Mesendoderm (in vitro differentiated cells): ENCODE data around the gene SLCO4A1.

Source experiments
- DNase-seq: peaks from one replicate; pipeline ENCODE4 v3.0.0; 2013
- H2AK5ac ChIP-seq: 2 replicates; pipeline ENCODE4 v1.6.1; 2013; ENCODE audit warnings: low read length, inconsistent platforms
- H2BK120ac ChIP-seq: 2 replicates; pipeline ENCODE4 v1.6.1; 2013; ENCODE audit warnings: low read depth, mild to moderate bottlenecking, low read length, moderate library complexity, mixed read lengths
- H2BK15ac ChIP-seq: replicated peaks from 2 replicates; pipeline ENCODE4 v1.6.1; 2013; ENCODE audit warnings: low read depth, mild to moderate bottlenecking, moderate library complexity
- H2BK5ac ChIP-seq: 2 replicates; pipeline ENCODE4 v1.6.1; 2013; ENCODE audit warnings: low read length, inconsistent platforms
- H3K18ac ChIP-seq: 2 replicates; pipeline ENCODE4 v1.6.1; 2013; ENCODE audit warnings: mild to moderate bottlenecking, low read length, mixed read lengths
- H3K23ac ChIP-seq: one replicate; pipeline ENCODE4 v1.6.1; 2013; ENCODE audit warnings: low read length
- H3K27ac ChIP-seq: 2 replicates; pipeline ENCODE4 v1.5.1; 2013; ENCODE audit warnings: low read depth, mild to moderate bottlenecking, inconsistent platforms, low read length, moderate library complexity
- H3K27me3 ChIP-seq: 2 replicates; pipeline ENCODE4 v1.6.1; 2013; ENCODE audit warnings: low read length, control low read depth, mild to moderate bottlenecking, inconsistent platforms; ENCODE audit not compliant: insufficient read depth, poor library complexity
- H3K36me3 ChIP-seq: 2 replicates; pipeline ENCODE4 v1.6.1; 2013; ENCODE audit warnings: low read length, inconsistent platforms; ENCODE audit not compliant: control insufficient read depth, insufficient read depth
- H3K4ac ChIP-seq: one replicate; pipeline ENCODE4 v1.6.1; 2013; ENCODE audit warnings: low read depth, mild to moderate bottlenecking, low read length, moderate library complexity
- H3K4me1 ChIP-seq: 2 replicates; pipeline ENCODE4 v1.6.1; 2013; ENCODE audit warnings: low read depth, low read length, inconsistent platforms; ENCODE audit not compliant: control insufficient read depth
- H3K4me2 ChIP-seq: 2 replicates; pipeline ENCODE4 v1.6.1; 2013; ENCODE audit warnings: low read length
- H3K4me3 ChIP-seq: 2 replicates; pipeline ENCODE4 v1.5.1; 2013; ENCODE audit warnings: mild to moderate bottlenecking, low read length
- H3K56ac ChIP-seq: one replicate; pipeline ENCODE4 v1.6.1; 2013; ENCODE audit warnings: low read length
- H3K79me1 ChIP-seq: 2 replicates; pipeline ENCODE4 v1.6.1; 2013; ENCODE audit warnings: low read length, inconsistent platforms
- H3K79me2 ChIP-seq: 2 replicates; pipeline ENCODE4 v1.6.1; 2013; ENCODE audit warnings: mild to moderate bottlenecking, low read length; ENCODE audit not compliant: control insufficient read depth, insufficient read depth
- H3K9ac ChIP-seq: 2 replicates; pipeline ENCODE4 v1.6.1; 2013; ENCODE audit warnings: low read length, inconsistent platforms
- H4K5ac ChIP-seq: one replicate; pipeline ENCODE4 v1.6.1; 2013; ENCODE audit warnings: low read length
- H4K8ac ChIP-seq: one replicate; pipeline ENCODE4 v1.6.1; 2013; ENCODE audit warnings: low read depth, mild to moderate bottlenecking, control low read depth, low read length, moderate library complexity
- WGBS: extraction: QIAGEN DNeasy Blood & Tissue Kit; methylation state at CpG from one replicate; pipeline ENCODE4 v1.1.7; 2013; ENCODE audit warnings: low lambda C conversion rate, missing lambda C conversion rate; ENCODE audit not compliant: insufficient coverage; ENCODE audit errors: extremely low coverage; 5-methylcytosine and 5-hydroxymethylcytosine counted together

The SLCO4A1 gene

GRCh38 chr20:62618611-62619529 lies 23.4 kb upstream of the SLCO4A1 start:
- Histone ChIP-seq H2BK5ac (no peak overlapping the region), H4K5ac (no peak overlapping the region), H3K4me1 (peaks cover 5% of the 10 kb centered on the region), H3K18ac (no peak overlapping the region), H3K27me3 (no peaks in the 10 kb centered on the region), H3K23ac (no peak overlapping the region), H3K36me3 (no peaks in the 10 kb centered on the region), H2BK120ac (no peak overlapping the region), H3K27ac (no peak overlapping the region), H3K56ac (peak overlapping the region; percentile 6), H3K79me1 (no peaks in the 10 kb centered on the region), H3K4ac (no peak overlapping the region), H3K79me2 (no peaks in the 10 kb centered on the region), H3K9ac (no peak overlapping the region), H4K8ac (no peak overlapping the region), H3K4me2 (no peak overlapping the region), H2BK15ac (no peak overlapping the region), H2AK5ac (no peak overlapping the region), H3K4me3 (no peak overlapping the region)
- WGBS = no CpG with 5 or more reads among the region's 26 CpGs
- DNase-seq = no peak

GRCh38 chr20:62620625-62621024 lies 21.7 kb upstream of the SLCO4A1 start:
- Histone ChIP-seq H4K5ac (no peak overlapping the region), H3K56ac (no peak overlapping the region), H3K27ac (no peak overlapping the region), H2BK120ac (no peak overlapping the region), H2BK15ac (no peak overlapping the region), H3K4ac (no peak overlapping the region), H3K27me3 (no peaks in the 10 kb centered on the region), H3K23ac (no peak overlapping the region), H3K36me3 (no peaks in the 10 kb centered on the region), H3K79me1 (no peaks in the 10 kb centered on the region), H2AK5ac (no peak overlapping the region), H3K4me1 (peaks cover 5% of the 10 kb centered on the region), H3K9ac (no peak overlapping the region), H2BK5ac (no peak overlapping the region), H3K4me3 (no peak overlapping the region), H3K79me2 (no peaks in the 10 kb centered on the region), H4K8ac (no peak overlapping the region), H3K18ac (no peak overlapping the region), H3K4me2 (no peak overlapping the region)
- no CpG with 5 or more reads among the region's 13 CpGs for WGBS
- DNase-seq = no peak

GRCh38 chr20:62621251-62622110 lies 20.8 kb upstream of the SLCO4A1 start:
- Histone ChIP-seq H3K4me1 (peaks cover 5% of the 10 kb centered on the region), H3K9ac (no peak overlapping the region), H3K36me3 (no peaks in the 10 kb centered on the region), H3K4ac (no peak overlapping the region), H4K5ac (no peak overlapping the region), H3K4me3 (no peak overlapping the region), H2BK5ac (no peak overlapping the region), H3K23ac (no peak overlapping the region), H3K18ac (no peak overlapping the region), H3K79me1 (no peaks in the 10 kb centered on the region), H3K56ac (peak overlapping the region; percentile 34), H3K27me3 (no peaks in the 10 kb centered on the region), H2AK5ac (no peak overlapping the region), H3K79me2 (no peaks in the 10 kb centered on the region), H3K27ac (no peak overlapping the region), H2BK120ac (no peak overlapping the region), H2BK15ac (no peak overlapping the region), H3K4me2 (no peak overlapping the region), H4K8ac (no peak overlapping the region)
- WGBS = no CpG with 5 or more reads among the region's 34 CpGs
- no peak for DNase-seq

- no CpG with 5 or more reads among the region's 25 CpGs for WGBS
- peak overlapping the region; percentile 56 for H2BK5ac ChIP-seq
- no peak overlapping the region for H4K5ac ChIP-seq
Observed at GRCh38 chr20:62622178-62622876, 20.0 kb upstream of the SLCO4A1 start.

GRCh38 chr20:62622877-62623487 lies 19.3 kb upstream of the SLCO4A1 start:
- DNase-seq = no peak
- no peaks in the 10 kb centered on the region for H3K79me1 ChIP-seq

More at GRCh38 chr20:62622178-62622876, 20.0 kb upstream of the SLCO4A1 start:
- no peak for DNase-seq
- H3K36me3 ChIP-seq = no peaks in the 10 kb centered on the region
- H3K79me1 ChIP-seq = no peaks in the 10 kb centered on the region
- no peak overlapping the region for H3K9ac ChIP-seq
- H2BK15ac ChIP-seq = no peak overlapping the region
- no peak overlapping the region for H3K27ac ChIP-seq
- no peak overlapping the region for H3K4me3 ChIP-seq
- H3K56ac ChIP-seq = peak overlapping the region; percentile 85
- no peak overlapping the region for H3K4me2 ChIP-seq
- no peak overlapping the region for H3K18ac ChIP-seq
- H2AK5ac ChIP-seq = no peak overlapping the region
- H3K27me3 ChIP-seq = no peaks in the 10 kb centered on the region
- no peaks in the 10 kb centered on the region for H3K79me2 ChIP-seq
- H4K8ac ChIP-seq = no peak overlapping the region
- H2BK120ac ChIP-seq = no peak overlapping the region
- peak overlapping the region; percentile 1 for H3K4ac ChIP-seq
- peak overlapping the region; percentile 89 for H3K23ac ChIP-seq
- peaks cover 5% of the 10 kb centered on the region for H3K4me1 ChIP-seq

More at GRCh38 chr20:62622877-62623487, 19.3 kb upstream of the SLCO4A1 start:
- Histone ChIP-seq H2AK5ac (peak overlapping the region; percentile 89), H3K4me1 (peaks cover 5% of the 10 kb centered on the region), H2BK5ac (peak overlapping the region; percentile 56), H3K36me3 (no peaks in the 10 kb centered on the region), H3K4me3 (no peak overlapping the region), H3K56ac (peak overlapping the region; percentile 85), H4K8ac (no peak overlapping the region), H3K23ac (peak overlapping the region; percentile 89), H3K27me3 (no peaks in the 10 kb centered on the region), H3K4me2 (no peak overlapping the region), H2BK15ac (no peak overlapping the region), H3K18ac (no peak overlapping the region), H2BK120ac (no peak overlapping the region), H3K27ac (peak overlapping the region; percentile 53), H3K79me2 (no peaks in the 10 kb centered on the region), H4K5ac (no peak overlapping the region), H3K9ac (peak overlapping the region; percentile 26), H3K4ac (peak overlapping the region; percentile 1)
- no CpG with 5 or more reads among the region's 29 CpGs for WGBS
